Measurements from ENCODE around the gene POLN.
"Not testable (repeated sequence)": the region's sequence is repeated elsewhere in the genome, so short reads cannot be mapped to it uniquely, and the experiment has no call there.

The POLN gene

GRCh38 chr4:2275044-2275397, 33.1 kb upstream of the POLN start:
- DNase-seq, result not testable (repeated sequence)

GRCh38 chr4:2274320-2275043, 32.6 kb upstream of the POLN start:
- no peak for DNase-seq

- no peak for DNase-seq
These were observed 31.9 kb upstream of the POLN start for GRCh38 chr4:2273657-2274319.

GRCh38 chr4:2273221-2273620, 31.3 kb upstream of the POLN start:
- no peak for DNase-seq

- DNase-seq, result no peak
These were observed 30.9 kb upstream of the POLN start for GRCh38 chr4:2272828-2273120.

GRCh38 chr4:2272026-2272827, 30.3 kb upstream of the POLN start:
- DNase-seq, result no peak

- DNase-seq, result no peak
These were observed 29.5 kb upstream of the POLN start for GRCh38 chr4:2271279-2272025.

GRCh38 chr4:2270341-2271165, 28.6 kb upstream of the POLN start:
- DNase-seq, result no peak

GRCh38 chr4:2269618-2270163, 27.8 kb upstream of the POLN start:
- DNase-seq, result no peak

GRCh38 chr4:2269206-2269531, 27.2 kb upstream of the POLN start:
- no peak for DNase-seq

- DNase-seq, result no peak
These were observed 26.7 kb upstream of the POLN start for GRCh38 chr4:2268357-2269205.

GRCh38 chr4:2267841-2268240, 25.9 kb upstream of the POLN start:
- no peak for DNase-seq

GRCh38 chr4:2267320-2267811, 25.4 kb upstream of the POLN start:
- DNase-seq, result no peak

GRCh38 chr4:2266821-2267220, 24.9 kb upstream of the POLN start:
- DNase-seq, result no peak

- no peak for DNase-seq
These were observed 24.3 kb upstream of the POLN start for GRCh38 chr4:2266181-2266580.

- no peak for DNase-seq
These were observed 23.5 kb upstream of the POLN start for GRCh38 chr4:2265113-2266110.

- DNase-seq, result no peak
These were observed 22.6 kb upstream of the POLN start for GRCh38 chr4:2264481-2265041.

- DNase-seq, result no peak
These were observed 22.0 kb upstream of the POLN start for GRCh38 chr4:2263926-2264321.

GRCh38 chr4:2262944-2263250, 21.0 kb upstream of the POLN start:
- no peak for DNase-seq
